HG02870 (cell line): Measurements from ENCODE around the gene FAT2.

ENCODE experiments used
- ATAC-seq: cut with Tn5 transposase; IDR thresholded peaks from one replicate; pipeline ENCODE4 v1.9.1; 2021; ENCODE audit warnings: mild to moderate bottlenecking, moderate library complexity; ENCODE audit not compliant: unreplicated experiment

The FAT2 gene

GRCh38 chr5:151557951-151558350 is 33.2 kb downstream of the FAT2 start:
- no peak for ATAC-seq

GRCh38 chr5:151557466-151557865 is 33.7 kb downstream of the FAT2 start:
- ATAC-seq, result no peak

- ATAC-seq, result peak; percentile 52
Observed at GRCh38 chr5:151556806-151557205, 34.3 kb downstream of the FAT2 start.

- no peak for ATAC-seq
Observed at GRCh38 chr5:151555760-151556576, 35.2 kb downstream of the FAT2 start.

- no peak for ATAC-seq
Observed at GRCh38 chr5:151553695-151554094, 37.4 kb downstream of the FAT2 start.

GRCh38 chr5:151553130-151553670 is 37.9 kb downstream of the FAT2 start:
- ATAC-seq, result no peak

GRCh38 chr5:151551985-151552384 is 39.1 kb downstream of the FAT2 start:
- ATAC-seq, result no peak

- no peak for ATAC-seq
Observed at GRCh38 chr5:151550146-151550545, 41.0 kb downstream of the FAT2 start.

- ATAC-seq, result no peak
Observed at GRCh38 chr5:151549713-151550112, 41.4 kb downstream of the FAT2 start.

GRCh38 chr5:151547364-151547763 is 43.8 kb downstream of the FAT2 start:
- no peak for ATAC-seq

GRCh38 chr5:151541571-151541970 is 49.6 kb downstream of the FAT2 start:
- no peak for ATAC-seq
